Left hindlimb (tissue), 1 donor: ENCODE results near the gene TMEM141.
"Not testable (repeated sequence)": the region's sequence is repeated elsewhere in the genome, so short reads cannot be mapped to it uniquely, and the experiment has no call there.

Experiments used
- DNase-seq: peaks from one replicate; pipeline ENCODE4 v3.0.0-alpha.2; 2018

Gene TMEM141

DNA sequence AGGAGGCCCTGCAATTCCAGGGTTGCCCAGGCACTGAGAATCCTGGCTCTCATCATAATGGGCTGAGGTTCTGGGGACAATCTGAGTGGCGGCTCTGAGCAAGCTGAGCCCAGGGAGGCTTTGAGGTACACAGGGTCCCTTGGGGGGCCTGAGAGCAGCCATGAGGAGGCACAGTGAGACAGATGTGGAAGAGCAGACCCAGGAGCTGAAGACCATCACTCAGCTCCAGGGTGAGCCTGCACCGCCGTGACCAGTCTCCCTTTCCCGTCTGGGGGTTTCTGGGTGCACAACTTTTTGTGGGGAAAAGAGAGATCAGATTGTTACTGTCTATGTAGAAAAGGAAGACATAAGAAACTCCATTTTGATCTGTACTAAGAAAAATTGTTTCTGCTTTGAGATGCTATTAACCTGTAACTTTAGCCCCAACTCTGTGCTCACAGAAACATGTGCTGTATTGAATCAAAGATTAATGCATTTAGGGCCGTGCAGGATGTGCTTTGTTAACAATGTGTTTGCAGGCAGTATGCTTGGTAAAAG is 5.2 kb downstream of the TMEM141 start, which contains the start of gene CCDC183:
TSS of gene CCDC183 (plus strand) at position 101 of the 537 bp plus-strand sequence. CDS start at position 161, 60 bp downstream.
- no peak for DNase-seq

- not testable (repeated sequence) for DNase-seq
Observed at GRCh38 chr9:136796775-136797347, 5.7 kb downstream of the TMEM141 start.

GRCh38 chr9:136798708-136799078 is 7.5 kb downstream of the TMEM141 start:
- DNase-seq: peak; percentile 29

- peak; percentile 22 for DNase-seq
Observed at GRCh38 chr9:136799079-136799853, 8.1 kb downstream of the TMEM141 start.

DNA sequence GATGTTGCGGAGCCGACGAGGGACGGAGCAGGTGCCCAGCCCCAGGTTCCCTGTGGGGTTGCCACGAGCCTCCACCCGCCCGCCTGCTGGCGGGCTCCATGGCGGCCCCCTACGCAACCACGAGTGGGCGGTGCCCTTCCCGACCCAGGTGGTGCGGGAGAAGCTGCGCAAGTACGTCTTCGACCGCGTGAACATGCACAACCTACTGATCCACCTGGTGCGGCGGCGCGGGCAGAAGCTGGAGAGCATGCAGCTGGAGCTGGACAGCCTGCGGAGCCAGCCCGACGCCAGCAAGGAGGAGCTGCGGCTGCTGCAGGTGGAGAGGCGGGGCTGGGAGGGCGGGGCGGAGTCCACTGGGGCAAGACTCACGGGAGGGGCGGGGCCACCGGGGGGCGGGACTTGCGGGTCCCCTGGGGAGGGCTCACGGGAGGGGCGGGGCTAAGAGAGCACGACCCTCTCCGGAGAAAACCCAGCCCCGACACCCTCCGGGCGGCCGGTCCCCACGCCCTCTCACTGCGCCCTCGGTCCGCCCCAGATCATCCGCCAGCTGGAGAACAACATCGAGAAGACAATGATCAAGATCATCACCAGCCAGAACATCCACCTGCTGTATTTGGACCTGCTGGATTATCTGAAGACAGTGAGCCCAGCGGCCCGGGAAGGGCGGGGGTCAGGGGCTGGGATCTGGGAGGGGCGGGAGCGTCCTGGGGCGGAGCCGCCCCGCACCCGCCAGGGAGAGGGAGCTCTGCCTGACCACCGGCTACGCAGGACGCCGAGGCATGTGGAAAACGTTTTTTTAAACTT is 8.9 kb downstream of the TMEM141 start:
- DNase-seq: no peak

GRCh38 chr9:136802321-136802720 is 11.2 kb downstream of the TMEM141 start:
- no peak for DNase-seq

- DNase-seq: peak; percentile 28
Observed at GRCh38 chr9:136803009-136803550, 11.9 kb downstream of the TMEM141 start.

DNA sequence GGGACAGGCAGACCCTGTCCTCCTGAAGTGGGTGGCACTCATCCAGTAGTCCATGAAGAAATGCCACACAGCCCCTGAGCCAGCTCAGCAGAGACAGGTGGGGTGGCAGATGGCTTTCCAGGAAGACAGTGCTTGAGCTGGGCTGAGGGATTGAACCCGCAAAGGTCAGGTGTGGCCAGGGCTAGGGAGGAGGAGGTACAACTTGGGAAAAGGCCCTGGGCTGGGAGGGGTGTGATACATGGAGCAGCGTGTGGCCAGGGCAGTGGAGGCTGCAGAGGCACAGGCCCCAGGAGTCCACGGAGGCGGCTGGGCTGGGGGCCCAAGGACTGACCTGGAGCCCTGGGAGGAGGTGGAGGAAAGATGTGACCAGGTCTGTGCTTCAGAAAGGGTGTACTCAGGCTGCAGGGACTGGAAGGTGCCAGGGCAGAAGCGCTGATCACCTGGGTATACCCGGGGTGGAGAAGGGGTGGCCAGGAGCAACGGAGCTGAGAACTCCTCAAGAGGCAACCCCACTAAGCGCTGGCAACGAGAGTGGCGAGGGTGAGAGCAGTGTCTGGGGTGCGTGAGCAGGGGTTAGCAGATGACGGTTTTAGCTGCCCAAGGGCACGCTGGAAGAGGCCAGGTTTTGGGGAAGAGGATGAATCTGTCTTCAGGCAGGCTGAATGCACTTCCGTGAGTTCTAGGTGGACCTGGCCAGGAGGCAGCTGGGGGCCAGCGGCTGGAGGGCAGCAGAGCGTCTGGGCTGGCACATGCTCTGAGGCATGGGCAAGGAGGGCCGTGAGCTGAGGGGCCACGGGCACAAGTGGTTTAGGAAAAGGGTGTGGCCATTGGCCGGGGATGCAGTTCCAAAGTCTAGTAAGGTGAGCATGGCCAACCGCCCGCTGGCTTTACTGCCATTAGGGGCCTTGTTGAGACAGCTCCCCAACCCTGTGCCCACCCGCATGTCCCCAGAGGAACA is 12.7 kb downstream of the TMEM141 start:
- DNase-seq: peak; percentile 19

DNA sequence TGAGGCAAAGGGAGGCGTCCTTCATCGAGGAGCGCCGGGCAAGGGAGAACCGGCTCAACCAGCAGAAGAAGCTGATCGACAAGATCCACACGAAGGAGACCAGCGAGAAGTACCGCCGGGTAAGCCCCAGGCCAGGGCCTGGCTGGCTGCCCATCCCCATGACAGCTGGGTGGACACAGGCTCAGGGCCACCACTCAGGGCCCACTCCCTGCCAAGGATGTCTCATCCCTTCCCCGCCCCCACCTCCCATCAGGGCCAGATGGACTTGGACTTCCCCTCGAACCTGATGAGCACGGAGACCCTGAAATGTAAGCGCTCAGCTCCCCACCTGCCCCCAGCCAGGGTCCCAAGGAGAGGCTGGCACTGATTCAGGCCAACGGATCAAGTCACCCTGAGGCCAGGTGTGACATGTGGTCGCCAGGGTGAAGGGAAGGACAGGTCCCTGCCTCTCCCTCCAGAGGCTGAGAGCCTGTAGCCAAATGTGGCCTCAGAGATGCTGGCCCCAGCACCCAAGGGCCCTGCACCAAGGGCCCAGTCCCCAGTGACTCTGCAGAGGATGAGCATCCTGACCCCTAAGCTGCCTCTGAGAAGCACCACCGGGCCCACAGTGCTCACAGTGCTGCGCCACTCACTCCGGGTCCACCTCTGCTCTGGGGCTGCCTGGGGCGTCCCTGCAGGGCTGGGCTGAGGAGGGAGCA is 13.5 kb downstream of the TMEM141 start:
- DNase-seq: peak; percentile 33

- peak; percentile 31 for DNase-seq
Observed at GRCh38 chr9:136805207-136805740, 14.1 kb downstream of the TMEM141 start.

- DNase-seq: no peak
Observed at GRCh38 chr9:136806067-136806466, 14.9 kb downstream of the TMEM141 start.

GRCh38 chr9:136806631-136807201 is 15.6 kb downstream of the TMEM141 start:
- peak; percentile 22 for DNase-seq

DNA sequence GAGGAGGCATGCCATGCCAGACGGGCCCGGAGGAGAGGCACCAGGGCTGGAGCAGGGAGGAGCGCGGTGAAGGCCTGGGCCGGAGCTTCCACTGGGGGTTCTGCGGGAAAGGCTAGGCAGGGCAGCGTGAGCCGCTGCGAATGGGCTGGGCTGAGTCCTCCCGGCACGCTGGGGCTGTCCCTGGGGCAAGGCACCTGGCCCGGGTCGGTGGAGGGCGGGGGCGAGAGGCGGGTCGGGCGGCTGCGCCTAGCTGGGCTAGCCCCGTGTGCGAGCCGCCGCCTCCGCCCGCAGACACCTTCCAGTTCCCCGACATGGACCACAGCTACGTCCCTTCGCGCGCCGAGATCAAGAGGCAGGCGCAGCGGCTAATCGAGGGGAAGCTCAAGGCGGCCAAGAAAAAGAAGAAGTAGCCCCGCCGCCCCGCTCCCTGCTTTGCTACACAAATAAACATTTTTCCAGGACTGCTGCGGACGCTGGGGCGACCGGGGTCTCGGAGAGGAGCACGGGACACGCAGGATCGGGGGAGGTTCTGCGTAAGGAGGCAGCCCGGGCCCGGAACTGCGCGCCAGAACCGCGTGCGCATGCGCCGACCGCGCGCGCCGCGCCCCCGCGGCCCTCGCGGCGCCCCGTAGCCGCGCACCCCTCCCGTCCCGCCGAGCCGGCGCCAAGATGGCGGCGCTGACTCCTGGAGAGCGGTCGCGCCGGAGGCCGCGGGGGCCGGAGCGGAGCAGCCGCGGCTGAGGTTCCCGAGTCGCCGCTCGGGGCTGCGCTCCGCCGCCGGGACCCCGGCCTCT is 16.3 kb downstream of the TMEM141 start, which contains the start of gene RABL6:
TSS of gene RABL6 (plus strand) at position 668 of the 794 bp plus-strand sequence. CDS start 249 bp downstream, outside the sequence.
- peak; percentile 89 for DNase-seq

- no peak for DNase-seq
Observed at GRCh38 chr9:136808075-136808805, 17.1 kb downstream of the TMEM141 start.

- DNase-seq: no peak
Observed at GRCh38 chr9:136808806-136809158, 17.6 kb downstream of the TMEM141 start.

- DNase-seq: no peak
Observed at GRCh38 chr9:136814725-136815421, 23.7 kb downstream of the TMEM141 start.

- no peak for DNase-seq
Observed at GRCh38 chr9:136815422-136815782, 24.3 kb downstream of the TMEM141 start.
